Cortex of kidney (tissue), 1 donor: ENCODE measurements around the gene SMYD5.
"Not testable (repeated sequence)": the region's sequence is repeated elsewhere in the genome, so short reads cannot be mapped to it uniquely, and the experiment has no call there.

Source experiments
- DNase-seq: peaks from one replicate; lab custom pipeline; 2025; lab: John Stamatoyannopoulos, UW

SMYD5 gene

DNA sequence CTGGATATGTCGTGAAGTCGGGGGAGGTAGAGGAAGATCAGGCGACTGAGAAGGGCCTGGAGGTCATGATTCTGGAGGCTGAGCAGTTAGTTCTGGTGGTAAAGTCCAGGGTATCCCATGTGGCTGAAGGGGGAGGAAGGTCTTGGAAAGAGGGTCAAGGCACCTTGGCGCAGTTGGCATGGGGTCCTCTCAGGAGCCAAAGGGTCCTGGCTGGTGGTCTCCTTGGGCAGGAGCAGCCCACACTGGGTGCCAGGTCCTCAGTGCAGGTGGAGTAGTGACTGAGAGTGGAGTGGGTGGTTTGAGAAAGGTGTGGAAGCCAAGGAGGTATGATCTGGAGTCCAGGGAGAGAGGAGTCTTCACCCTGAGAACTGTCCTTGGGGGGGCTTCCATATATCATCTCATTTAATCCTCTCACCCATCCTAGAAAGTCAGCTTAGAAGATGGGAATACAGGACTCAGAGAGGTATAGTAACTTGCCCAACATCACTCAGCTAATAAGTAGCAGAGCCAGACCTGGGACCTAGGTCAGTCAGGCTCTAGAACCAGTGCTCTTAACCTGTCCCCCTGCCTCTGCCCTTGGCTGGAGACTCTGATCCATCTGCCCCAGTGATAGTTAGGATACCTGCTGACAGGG, 45.8 kb downstream of the SMYD5 start:
- no peak for DNase-seq

GRCh38 chr2:73260338-73260984, 46.4 kb downstream of the SMYD5 start:
- DNase-seq: no peak

GRCh38 chr2:73262108-73262651, 48.1 kb downstream of the SMYD5 start:
- DNase-seq: no peak

DNA sequence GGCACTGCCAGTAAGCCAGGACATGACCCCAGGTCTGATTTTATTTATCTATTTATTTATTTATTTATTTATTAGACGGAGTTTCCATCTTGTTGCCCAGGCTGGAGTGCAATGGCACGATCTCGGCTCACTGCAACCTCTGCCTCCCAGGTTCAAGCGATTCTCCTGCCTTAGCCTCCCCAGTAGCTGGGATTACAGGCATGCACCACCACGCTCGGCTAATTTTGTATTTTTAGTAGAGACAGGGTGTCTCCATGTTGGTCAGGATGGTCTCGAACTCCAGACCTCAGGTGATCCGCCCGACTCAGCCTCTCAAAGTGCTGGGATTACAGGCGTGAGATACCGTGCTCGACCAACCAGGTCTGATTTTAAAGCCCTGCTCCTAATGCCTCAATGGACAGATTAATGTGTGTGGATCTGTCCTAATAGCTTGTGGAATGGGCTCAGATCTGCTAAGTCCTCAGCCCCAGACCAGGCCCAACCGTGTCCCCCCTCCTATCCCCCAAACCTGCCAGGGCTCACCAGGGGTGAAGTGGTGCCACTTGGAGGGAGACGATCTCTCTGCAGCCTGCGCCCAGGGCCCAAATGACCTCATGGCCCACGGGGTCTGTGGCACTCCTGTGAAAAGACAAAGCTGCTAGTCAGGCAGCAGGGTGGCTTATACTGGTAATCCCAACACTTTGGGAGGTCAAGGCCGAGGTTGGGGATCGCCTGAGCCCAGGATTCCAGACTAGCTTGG, 48.8 kb downstream of the SMYD5 start:
- not testable (repeated sequence) for DNase-seq

GRCh38 chr2:73263540-73264331, 49.7 kb downstream of the SMYD5 start:
- DNase-seq: no peak

- no peak for DNase-seq
Observed at GRCh38 chr2:73264332-73264606, 50.2 kb downstream of the SMYD5 start.

- no peak for DNase-seq
Observed at GRCh38 chr2:73264783-73265182, 50.7 kb downstream of the SMYD5 start.

DNA sequence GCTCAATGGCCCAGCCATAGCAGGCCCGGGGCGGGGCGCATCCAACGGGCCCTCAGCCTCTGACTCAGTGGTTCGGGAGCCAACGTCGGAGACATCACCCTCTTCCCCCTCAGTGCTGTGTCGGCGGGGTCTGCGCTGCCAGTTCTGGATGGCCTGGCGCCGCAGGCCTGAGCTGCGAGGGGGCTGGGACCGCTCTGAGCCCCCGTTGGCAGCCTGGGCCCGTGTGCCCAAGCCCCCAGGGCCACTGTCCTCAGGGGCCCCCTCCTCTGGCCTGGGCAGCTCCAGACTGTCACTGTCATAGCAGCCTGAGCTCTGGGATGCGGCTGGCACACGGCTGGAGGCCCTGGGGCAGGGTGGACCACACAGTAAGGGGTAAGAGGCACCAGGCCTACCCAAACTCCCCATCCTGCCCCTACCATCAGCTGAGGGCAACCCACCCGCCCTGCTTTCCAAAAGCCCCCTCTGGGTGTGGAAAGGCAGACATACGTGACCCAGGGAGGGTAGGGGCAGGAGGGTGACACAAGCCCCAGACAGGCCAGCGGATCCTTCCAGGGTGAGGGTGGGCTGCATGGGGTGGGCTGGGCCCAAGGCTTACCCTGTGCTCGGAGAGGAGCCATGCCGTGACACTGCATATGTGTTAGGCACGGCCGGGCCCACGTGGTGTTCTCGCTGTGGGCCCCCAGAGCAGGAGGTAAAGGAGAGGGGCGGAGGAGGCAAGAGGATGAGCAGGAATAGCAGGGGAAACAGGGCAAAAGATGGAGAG, 51.4 kb downstream of the SMYD5 start:
- no peak for DNase-seq

GRCh38 chr2:73266061-73266901, 52.2 kb downstream of the SMYD5 start:
- no peak for DNase-seq

DNA sequence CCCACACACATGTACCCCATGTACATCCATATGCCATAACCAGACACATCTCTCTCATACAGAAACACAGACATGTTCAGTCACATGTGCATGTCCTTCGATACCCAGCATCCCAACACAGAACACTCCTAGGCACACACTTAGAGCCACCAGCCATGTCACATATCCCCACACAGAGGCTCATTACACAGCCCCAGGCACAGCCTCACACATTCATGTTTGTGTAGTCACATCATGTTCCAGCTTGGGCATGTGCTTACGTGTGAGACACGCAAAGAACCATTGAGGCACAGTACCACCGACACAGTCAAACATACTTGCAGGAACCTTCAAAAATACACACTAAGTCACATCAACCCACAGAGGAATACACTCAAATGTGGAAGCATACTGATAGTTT, 53.0 kb downstream of the SMYD5 start:
- DNase-seq: no peak

- DNase-seq: no peak
Observed at GRCh38 chr2:73268366-73268829, 54.4 kb downstream of the SMYD5 start.

DNA sequence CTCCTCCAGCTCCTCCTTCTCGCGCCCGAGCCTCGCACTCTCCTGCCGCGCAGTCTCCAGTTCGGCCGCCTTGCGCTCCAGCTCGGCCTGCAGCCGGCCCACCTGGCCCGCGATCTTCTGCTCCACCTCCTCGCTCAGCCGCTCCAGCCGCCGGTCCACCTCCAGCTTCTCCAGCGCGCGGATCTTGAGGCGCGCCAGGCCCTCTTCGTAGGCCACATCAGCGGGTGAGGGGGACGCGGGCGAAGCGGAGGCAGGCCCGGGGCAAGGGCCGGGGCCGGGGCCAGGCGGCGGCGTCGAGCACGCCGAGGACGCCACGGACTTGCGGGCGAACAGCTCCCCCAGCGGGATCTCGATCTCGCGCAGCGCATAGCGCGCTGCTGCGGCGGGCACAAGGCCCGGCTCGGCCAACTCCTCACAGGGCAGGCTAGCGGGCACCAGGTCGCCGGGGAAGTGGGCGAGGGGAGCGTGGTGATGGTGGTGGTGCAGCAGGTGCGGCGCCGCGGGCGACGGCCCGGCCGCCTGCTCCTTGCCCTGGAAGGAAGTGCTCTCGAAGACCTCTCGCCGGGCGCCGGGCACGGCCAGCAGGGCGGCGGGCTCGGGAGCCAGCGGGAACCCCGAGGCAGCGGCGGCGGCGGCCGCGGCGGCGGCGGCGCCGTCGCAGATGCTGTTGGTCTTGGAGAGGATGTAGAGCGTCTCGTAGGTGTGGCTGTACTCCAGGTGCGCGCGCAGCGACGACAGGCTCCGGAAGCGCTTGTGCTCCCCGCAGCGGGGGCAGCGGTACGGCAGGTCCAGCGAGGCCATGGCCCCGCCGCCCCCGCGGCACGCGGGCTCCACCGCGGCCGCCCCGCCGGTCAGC, 55.0 kb downstream of the SMYD5 start:
- no peak for DNase-seq

DNA sequence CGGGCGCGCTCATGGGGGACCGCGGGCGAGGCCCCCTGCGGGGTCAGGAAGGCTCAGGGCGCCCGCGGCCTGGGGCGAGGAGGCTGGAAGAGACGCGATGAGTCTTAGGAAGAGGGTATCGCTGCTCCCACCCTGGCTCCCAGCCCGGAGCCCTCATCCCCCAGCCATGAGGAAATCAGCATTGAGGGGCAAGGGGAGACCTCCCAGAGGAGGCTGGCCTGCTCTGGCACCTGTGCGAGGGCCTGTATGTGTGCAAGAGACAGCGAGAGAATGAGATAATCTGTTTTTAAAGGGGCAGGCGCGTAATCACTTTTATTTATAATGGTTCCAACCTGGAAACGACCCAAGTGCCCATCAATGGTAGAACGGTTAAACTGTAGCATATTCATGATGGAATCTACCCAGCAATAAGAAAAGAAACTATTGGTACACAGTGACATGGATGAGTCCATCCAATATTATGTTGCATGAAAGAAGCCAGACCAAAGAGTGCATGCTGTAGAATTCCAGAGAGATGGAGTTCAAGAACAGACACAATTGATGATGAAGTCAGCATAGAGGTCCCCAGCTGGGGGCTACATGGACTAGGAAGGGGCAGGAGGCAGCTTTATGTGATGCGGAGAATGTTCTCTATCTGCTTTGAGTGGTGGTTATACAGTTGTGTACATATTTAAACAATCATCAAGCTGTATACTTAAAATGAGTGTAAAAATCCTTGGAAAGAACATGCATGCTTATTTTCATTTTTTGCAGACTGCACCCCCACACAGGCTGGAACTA, 55.8 kb downstream of the SMYD5 start:
- DNase-seq: no peak

- DNase-seq: no peak
Observed at GRCh38 chr2:73272270-73272669, 58.2 kb downstream of the SMYD5 start.
